Erythroblast (primary cell): ENCODE measurements around the gene SERINC5.

Experiments used
- GATA1 ChIP-seq: IDR thresholded peaks from 2 replicates; pipeline ENCODE4 v1.6.1; 2011; ENCODE audit warnings: low read depth, mild to moderate bottlenecking, control low read depth, low read length, moderate library complexity
- POLR2A ChIP-seq: IDR thresholded peaks from 2 replicates; pipeline ENCODE4 v1.6.1; 2011; ENCODE audit warnings: mild to moderate bottlenecking, low read length

GRCh38 chr5:80141147-80141671, 114.6 kb downstream of the SERINC5 start:
- TF ChIP-seq POLR2A, result no peak
- TF ChIP-seq GATA1, result no peak
